ENCODE data around the gene POLG.

The POLG gene

DNA sequence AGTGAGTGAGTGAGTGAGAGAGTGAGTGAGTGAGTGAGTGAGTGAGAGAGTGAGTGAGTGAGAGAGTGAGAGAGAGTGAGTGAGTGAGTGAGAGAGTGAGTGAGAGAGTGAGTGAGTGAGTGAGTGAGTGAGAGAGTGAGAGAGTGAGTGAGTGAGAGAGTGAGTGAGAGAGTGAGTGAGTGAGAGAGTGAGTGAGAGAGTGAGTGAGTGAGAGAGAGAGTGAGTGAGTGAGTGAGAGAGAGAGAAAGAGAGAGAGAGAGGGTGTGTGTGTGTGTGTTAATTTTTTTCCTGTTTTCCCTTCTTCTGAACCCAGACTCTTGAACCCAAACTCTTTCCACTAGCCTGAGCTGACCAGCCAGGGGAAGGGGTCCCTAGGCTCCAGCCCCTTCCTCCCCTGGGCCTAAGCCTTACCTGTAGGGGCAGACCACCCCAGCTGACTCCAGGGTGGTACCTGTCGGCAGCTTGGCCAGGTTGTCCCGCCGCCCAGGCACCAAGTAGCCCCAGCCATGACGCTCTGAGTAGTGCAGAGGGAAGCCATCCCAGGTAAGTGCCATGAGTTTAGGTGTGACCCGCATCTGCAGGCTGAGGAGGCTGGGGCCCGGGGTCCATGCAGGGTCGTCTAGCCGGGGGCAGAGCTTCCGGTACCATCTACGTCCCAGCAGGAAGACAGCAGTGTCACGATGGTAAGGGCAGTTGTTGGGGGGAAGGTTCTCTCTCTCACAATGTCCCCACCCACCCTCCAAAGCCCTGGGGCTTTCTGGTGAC, 9.4 kb downstream of the POLG start:
- DNase-seq, result no peak

DNA sequence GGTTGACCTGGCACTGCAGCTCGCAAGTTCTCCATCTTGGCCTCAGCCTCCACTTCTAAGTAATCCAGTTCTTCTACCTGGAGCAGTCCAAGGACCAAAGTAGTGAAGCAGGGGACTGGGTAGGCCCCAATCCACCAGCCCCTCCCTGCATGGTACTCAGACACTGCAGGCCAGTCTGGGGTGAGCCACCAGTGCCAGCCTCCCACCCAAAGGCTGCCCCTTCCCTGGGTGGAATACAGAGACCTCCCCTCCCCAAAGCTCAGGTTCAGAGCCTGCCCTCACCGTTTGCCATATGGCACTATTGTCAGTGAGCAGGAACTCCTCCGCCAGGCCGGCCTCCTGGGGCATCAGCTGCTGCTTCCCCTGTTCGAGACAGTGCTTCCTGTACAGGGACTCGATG, 10.8 kb downstream of the POLG start:
- DNase-seq, result no peak

GRCh38 chr15:89322822-89323221, 11.8 kb downstream of the POLG start:
- no peak for DNase-seq

DNA sequence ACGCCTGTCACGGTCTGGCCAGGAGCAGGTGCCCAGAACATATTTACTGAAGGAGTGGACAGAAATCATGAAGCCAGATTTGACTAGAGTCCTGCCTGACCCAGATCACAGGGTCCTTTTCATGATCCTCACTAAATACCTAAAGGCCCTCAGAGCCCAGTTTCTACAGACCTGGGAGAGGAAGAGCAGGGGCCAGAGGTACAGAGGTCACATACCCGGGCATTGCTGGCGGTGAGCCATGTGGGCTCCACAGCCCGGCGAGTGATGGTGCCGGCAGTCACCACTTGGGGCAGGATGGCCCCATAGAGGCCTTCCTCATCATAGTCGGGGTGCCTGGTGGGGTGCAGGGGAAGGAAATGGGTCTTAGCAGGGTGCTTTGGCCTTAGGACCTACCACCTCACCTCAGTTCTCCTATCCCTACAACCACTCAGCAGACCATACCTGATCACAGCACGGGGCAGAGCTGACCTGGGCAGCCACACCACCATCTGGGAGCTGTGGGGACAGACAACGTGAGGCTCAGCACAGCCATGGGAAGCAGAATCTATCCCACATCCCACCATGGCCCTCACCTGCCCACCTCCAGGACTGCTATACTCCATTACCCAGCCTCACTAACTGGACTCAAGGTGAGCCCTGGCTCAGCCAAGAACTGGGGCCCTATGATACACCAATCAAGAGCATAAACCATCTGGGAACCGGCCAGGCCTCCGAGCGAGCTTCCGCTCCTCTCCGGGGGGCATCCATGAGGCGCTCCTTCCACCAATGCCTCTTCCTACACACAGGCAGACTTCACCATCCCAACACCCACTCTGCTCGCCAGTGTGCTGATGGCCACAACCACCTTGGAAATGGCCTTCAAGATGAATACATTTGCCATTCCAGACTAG, 12.9 kb downstream of the POLG start:
- no peak for DNase-seq

DNA sequence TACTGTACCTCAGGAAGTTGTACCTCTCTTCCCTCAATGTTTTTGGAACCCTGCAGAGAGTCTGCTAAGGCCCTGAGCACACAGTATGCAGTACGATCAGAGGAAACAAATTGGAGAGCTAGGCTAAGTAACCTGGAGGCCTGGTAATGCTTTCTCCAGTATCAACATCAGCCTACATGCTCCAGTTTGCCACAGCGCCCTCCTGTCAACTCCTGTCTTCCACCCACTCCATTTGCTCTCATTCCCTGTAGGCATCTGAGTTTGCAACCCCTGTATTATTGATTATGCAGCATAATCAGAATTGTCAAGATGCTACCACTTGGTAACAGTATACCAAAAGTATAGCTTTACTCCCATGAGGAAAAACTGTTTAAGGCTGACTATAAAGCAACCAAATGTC, 14.4 kb downstream of the POLG start:
- DNase-seq, result no peak

- DNase-seq, result no peak
Observed at GRCh38 chr15:89319678-89320077, 14.9 kb downstream of the POLG start.

GRCh38 chr15:89317186-89317720, 17.4 kb downstream of the POLG start:
- no peak for DNase-seq

- no peak for DNase-seq
Observed at GRCh38 chr15:89316504-89316903, 18.1 kb downstream of the POLG start.

GRCh38 chr15:89315375-89315929, 19.2 kb downstream of the POLG start:
- no peak for DNase-seq

DNA sequence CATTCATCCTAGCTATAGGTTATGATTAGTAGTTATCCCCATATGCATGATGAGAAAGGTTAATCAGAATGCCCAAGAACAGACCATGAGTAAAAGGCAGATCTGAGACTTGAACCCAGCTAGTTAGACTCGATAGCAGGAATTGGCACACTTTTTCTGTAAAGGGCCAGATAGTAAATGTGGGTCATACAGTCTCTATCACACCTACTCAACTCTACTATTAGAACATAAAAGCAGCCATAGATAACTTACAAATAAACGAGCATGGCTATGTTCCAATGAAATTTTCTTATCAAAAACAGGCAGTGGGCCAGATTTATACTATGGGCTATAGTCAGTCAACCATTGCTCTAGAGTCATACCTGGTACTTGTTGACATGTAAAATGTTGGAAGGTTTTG, 24.6 kb downstream of the POLG start:
- no peak for DNase-seq

DNA sequence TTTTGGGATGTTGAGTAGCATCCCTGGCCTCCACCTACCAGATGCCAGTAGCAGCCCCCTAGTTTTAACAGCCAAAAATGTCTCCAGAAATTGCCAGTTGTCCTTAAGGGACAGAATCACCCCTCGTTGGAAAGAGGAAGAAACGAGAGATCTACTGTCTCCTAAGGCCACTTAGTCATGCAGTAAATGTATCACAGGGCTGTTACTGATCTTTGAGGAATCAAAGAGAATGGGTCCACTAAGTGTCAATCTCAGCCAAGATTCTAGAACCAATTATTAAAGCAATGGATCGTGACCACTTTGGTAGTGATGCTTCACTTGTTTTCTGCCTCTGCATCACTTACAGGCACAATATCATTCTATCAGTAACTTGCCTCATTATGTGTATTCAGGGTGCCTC, 26.4 kb downstream of the POLG start:
- DNase-seq, result no peak

- DNase-seq, result no peak
Observed at GRCh38 chr15:89307791-89308190, 26.8 kb downstream of the POLG start.

DNA sequence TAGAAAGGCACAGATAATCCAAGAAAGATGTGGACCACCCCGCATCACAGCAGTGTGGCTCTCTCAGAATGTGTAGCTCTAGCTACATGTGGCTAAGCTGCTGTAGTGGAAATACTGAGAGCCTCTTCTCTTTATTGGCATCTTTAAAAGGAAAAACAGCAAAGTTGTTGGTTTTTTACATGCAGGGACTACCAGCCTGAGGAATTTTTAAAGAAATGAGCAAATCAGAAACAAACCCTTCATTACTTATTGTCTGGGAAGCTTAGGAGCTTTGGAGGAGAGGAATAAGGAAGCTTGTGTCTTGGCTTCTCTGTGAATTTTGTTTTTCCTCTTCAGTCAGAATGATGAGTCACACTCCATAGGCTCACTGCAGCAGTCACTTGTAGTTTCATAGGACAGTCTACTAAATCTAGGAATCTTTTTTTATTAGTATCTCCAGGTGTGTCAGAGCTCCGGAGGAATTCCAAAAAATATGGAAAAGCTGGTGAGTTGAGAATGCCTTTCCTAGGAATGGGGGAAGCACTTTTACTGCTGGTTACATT, 27.5 kb downstream of the POLG start:
- no peak for DNase-seq

- DNase-seq, result no peak
Observed at GRCh38 chr15:89305395-89305794, 29.2 kb downstream of the POLG start.

GRCh38 chr15:89303986-89304385, 30.6 kb downstream of the POLG start:
- DNase-seq, result no peak

GRCh38 chr15:89301304-89302089, 33.1 kb downstream of the POLG start:
- no peak for DNase-seq

DNA sequence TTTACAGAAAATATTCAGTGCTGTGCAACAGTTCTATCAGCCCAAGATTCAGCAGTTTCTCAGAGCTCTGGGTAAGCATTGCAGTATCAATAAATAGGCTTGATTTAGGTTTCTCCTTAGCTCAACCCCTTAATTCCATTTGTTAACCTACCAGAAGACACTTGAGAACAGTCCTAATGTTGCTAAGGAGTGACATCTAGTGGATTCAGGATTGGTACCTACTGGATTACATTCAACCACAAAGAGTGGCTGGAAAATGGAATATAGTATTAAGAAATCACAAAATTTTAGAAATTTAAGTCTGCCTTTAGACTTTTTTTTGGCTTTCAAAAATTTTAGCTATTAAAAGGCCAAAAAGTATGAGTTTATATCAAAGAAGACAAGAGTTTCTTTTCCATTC, 34.7 kb downstream of the POLG start:
- no peak for DNase-seq

GRCh38 chr15:89293012-89293411, 41.6 kb downstream of the POLG start:
- DNase-seq, result no peak

DNA sequence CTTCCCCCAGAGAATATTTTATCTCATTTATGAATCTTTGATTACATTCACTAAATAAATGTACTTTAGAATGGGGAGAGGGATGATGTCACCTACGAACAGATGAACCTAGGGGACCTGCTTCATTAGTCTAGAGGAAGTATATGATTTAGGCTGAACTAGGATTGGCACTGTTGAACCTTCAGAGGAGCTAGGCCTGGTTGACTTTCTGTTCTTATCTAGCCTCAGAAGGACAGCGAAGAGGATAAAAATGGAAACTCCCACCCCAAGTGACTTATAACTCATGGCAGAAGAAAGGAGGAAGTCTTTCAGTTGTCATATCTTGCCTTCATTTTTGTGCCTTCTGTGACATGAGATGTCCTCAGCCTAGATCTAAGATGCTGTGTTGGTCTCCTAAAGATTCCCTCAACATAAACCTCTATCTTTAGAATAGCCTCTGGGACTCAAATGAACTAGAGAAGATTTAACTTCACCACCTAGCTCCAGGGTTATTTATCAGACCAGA, 42.6 kb downstream of the POLG start:
- DNase-seq, result no peak

GRCh38 chr15:89283201-89283600, 51.4 kb downstream of the POLG start:
- no peak for DNase-seq

- no peak for DNase-seq
Observed at GRCh38 chr15:89282631-89283030, 52.0 kb downstream of the POLG start.

DNA sequence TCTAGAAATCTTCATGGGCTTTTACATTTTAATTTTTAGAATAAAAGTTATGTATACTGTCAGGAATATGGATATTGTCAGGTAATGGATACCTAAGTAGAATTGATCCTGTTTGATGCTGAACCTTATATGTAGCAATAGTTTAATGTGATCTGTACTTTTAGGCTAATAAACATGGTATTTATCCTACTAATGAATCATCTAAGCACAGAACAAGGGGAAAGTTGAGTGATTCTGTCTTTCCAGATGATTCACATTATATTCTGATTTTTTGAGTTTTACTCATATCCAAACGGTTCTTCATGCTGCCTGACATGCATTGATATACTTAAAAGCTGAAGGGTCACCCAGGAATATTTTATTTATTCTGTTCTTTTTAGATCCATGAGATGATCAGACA, 56.3 kb downstream of the POLG start:
- no peak for DNase-seq
